Muscle of back (tissue), 11 donors: ENCODE data around the gene LRRTM4. TPM values are rescaled to one million over a fixed set of nuclear protein-coding genes. Genes with fewer than 3 reads are reported as not detected.
"Not testable (repeated sequence)": the region's sequence is repeated elsewhere in the genome, so short reads cannot be mapped to it uniquely, and the experiment has no call there.

Source experiments
- DNase-seq, 3 donors: peaks; one replicate each; pipeline versions ENCODE4 v3.0.0 to v3.0.0-alpha.2; 2013
- polyA plus RNA-seq, 10 donors: library from polyadenylated mRNA; unstranded; fragments of 120-200 nt; gene quantifications; one replicate each; pipeline ENCODE4 v1.2.1, GENCODE V29; 2013; ENCODE audit not compliant: insufficient read length in 10 of 10

Gene LRRTM4
- polyA plus RNA-seq, 10 donors, result 0.20 to 1.8 (median 0.49) TPM

- DNase-seq, result no peak
Measured at GRCh38 chr2:77169426-77169825, 352.8 kb downstream of the LRRTM4 start.

- DNase-seq, result not testable (repeated sequence)
Measured at GRCh38 chr2:77164021-77164420, 358.2 kb downstream of the LRRTM4 start.

DNA sequence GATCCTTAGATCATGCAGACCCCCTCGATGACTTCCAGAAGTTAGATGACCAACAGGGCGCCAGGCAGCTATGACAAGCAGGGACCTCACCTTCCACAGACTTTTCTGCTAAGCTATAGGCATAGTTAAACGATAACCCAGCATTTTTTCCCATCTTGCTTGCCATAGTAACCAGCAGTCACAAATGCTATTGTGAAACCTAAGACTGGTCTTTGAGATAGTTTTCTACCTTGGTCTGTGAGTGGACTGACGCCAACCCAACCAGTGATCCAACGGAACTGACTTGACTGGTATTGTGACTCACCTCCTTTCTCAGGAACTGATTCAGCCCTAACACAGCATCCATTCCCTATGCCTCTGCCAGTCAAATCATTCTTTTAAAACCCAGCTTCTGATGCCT is 361.2 kb downstream of the LRRTM4 start:
- no peak for DNase-seq

GRCh38 chr2:77156599-77156998 is 365.6 kb downstream of the LRRTM4 start:
- no peak for DNase-seq

DNA sequence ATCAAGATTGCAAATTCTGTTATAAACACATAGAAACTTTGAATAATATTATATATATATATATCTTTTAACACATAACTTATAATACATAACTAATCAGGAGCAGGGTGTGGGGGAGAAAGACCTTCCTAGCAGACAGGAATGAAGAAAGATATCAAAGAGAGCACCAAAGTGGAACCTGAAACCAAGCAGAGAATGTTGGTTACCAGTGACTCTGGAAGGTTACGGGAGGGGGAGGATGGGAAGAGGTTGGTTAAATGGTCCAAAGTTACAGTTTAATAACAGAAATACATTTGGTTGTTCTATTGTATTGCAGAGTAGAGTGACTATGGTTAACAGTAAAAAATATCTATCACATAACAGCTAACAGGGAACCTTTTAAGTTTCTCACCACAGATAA is 366.7 kb downstream of the LRRTM4 start:
- DNase-seq, result no peak

DNA sequence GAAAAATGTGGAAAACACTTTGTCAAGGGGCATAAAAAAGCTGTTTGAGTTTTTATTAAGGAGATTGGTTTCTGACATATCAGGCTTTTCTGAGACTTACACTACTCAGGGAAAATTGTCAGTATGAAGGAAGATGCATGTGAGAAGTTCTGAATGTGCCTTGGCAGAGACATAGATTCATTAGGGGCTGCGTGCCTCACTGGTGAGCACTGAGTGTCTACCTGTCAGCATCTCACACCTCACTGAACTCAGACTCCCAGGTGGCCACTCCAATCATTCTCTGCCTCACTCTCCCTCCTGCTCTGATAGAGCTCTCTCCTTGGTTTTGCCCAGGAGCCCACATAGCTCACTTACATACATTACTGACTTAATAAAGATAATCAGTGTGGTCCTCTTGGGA is 372.6 kb downstream of the LRRTM4 start:
- DNase-seq, result no peak

DNA sequence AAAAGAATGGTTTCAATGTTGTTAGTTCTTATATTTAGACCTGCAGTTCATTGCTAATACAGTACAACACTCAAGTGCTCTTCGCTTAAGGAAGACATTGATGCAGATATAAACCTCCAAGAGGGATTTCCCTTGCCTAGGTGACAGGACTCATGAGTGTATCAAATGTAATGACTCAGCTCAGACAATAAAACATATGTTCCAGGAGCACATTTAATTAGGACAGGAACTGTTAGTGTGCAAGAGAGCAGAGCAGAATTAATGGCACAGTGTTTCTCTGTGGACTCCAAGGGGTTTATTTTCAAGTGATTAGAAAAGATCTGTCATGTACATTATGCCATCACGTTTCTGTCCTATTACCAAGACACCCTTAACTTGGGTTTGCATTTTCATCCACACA is 375.0 kb downstream of the LRRTM4 start:
- no peak for DNase-seq

DNA sequence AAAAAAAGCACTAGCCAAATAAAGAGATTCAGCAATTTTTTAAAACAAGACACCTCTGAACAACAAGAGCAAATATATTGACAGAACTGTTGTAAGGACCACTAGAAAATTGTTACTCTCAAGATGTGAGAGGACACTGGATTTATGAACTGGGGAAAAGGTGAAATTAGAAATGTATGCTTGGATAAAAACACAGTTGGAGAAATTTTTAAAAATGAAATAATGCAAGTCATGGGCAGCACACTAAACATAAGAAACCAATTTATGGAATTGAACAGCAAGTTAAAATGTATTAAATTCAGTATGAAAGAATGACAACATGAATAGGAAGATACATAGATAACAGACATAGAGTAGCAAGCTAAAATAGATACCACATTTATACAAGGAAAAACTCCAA is 377.4 kb downstream of the LRRTM4 start:
- no peak for DNase-seq

DNA sequence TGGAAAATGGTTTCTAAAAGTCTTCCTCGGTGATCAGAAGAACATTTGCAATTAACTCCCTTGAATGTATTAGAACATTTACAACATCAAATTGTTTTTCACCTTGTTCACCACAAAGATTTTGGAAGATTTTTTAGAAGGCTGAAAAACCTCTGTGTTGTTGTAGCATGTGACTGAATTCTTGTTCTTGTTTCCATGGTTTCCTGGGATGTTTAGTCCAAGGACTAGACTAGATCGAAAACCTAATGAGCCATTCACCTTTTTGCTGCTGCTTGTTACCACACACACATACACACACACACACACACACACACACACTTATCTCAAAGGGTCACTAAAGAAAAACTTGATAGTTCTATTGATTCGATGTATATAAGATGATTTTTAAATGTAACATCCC is 380.0 kb downstream of the LRRTM4 start:
- no peak for DNase-seq

DNA sequence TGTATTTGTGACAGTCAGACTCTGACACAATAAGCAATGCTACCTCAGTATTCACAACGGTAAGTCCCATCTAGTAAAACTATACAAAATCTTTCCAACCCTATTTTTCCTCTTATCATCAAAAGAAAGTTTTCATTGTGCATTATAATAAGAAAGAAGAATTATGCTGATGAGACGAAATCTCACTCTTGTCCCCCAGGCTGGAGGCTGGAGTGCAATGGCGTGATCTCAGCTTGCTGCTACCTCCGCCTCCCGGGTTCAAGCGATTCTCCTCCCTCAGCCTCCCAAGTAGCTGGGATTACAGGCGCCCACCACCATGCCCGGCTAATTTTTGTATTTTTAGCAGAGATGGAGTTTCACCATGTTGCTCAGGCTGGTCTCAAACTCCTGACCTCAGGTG is 393.7 kb downstream of the LRRTM4 start:
- not testable (repeated sequence) for DNase-seq

- DNase-seq, result no peak
Measured at GRCh38 chr2:77127345-77127744, 394.8 kb downstream of the LRRTM4 start.

DNA sequence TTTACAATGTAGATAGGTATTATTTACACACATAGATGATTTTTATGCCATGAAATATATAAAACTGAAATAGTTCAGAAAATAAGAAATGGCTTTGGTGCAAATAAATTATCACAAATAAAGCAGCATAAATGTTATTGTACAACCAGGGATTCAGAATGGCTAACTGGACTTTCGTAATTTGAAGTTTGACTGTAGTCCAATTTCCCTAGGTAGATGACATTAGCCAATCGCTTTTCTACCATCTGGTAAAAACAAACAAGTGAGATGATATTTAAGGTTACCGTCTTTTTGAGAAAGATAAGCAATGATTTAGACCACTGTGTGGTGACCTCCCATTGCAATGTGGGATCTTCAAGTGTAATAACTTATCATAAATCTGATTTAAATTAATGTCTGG is 400.7 kb downstream of the LRRTM4 start:
- no peak for DNase-seq

DNA sequence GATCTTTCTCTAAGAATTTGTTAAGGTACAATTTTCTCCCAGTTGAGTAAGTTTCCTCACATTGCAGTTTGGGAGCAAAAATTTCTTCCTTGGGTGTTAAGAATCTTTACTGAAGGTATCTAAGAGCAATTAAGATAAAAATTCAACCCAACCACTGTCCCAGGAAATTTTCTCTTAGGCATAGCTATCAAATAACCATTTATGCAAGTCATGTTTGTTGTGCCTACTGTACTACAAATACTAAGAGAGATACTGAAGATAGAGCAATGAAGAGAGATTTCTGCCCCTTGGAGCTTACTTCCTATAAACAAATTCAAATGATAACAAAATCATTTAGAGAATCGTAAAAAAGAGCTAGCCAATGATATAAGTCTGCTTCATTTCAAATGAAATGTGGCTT is 402.8 kb downstream of the LRRTM4 start:
- no peak for DNase-seq

DNA sequence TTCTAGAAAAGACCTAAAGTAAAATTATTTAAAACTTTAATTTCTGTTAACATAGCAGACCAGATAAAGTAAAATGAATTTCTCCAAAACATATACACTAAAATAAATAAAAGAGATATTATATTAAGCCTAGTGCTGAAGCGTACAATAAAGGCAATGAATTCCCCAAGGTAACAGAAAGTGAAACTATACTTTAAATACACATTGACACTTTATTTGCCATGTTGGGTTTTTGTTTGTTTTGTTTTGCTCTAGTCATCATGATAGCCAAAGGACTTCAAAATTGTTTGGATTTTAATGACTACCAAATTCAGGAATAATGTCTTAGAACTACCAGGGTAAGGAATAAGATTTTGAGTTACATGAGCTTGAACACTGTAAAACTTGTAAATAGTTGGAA is 413.3 kb downstream of the LRRTM4 start:
- DNase-seq, result no peak

- no peak for DNase-seq
Measured at GRCh38 chr2:77105008-77105407, 417.2 kb downstream of the LRRTM4 start.

DNA sequence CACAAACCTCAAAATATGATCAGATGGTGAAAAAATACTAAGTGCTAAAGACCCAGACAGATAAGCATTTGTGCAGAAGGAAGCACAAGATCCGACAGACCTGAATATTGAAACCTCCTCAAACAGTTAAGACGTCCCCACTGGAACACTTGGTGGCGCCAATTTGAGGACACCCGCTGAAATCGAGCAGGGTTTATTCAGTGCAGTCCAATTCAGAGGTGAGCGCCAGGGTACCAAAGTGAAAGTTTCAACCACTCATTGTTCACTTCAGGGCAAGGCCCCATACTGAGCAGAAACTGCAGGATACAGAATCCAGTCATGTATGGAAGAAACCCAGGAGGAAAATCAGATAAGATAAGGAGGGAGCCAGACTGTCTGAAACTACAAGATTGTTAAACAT is 417.6 kb downstream of the LRRTM4 start:
- no peak for DNase-seq

DNA sequence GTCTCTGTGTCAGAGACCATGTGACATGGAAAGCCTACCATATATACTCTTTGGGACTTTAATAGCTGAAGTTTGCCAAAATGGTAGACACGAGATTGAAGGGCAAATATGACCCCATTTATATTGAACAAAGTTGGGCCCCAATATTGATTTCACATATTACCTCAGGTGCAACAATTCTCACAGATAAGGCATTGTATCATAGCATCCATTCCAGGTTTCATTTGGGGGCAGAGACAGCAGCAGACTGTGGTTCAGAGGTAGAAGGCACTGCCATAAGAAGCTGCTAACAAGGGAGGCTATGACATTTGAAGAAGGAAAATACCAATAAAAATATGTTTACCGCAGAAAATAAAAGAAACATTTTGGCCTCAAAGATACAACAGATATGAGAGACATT is 419.2 kb downstream of the LRRTM4 start:
- no peak for DNase-seq

- DNase-seq, result no peak
Measured at GRCh38 chr2:77101796-77102452, 420.3 kb downstream of the LRRTM4 start.

DNA sequence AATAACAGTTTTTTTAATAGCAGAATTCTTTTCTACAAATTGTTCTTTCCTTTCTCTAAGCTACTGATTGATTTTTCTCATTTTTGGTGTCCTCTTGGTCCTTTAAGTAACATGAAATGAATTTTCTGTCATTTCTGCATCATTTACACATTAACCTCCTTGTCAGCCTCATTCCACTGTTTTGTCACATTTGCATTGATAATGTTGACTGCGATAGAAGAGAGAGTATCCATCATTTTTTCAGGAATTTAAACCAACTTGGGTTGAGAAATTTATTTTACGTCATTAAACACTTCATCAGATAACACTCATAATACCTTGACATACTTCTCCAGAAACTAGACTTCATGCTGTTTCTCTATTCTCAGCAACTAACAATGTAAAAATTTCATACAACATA is 422.2 kb downstream of the LRRTM4 start:
- DNase-seq, result no peak

GRCh38 chr2:77095525-77095924 is 426.7 kb downstream of the LRRTM4 start:
- not testable (repeated sequence) for DNase-seq

DNA sequence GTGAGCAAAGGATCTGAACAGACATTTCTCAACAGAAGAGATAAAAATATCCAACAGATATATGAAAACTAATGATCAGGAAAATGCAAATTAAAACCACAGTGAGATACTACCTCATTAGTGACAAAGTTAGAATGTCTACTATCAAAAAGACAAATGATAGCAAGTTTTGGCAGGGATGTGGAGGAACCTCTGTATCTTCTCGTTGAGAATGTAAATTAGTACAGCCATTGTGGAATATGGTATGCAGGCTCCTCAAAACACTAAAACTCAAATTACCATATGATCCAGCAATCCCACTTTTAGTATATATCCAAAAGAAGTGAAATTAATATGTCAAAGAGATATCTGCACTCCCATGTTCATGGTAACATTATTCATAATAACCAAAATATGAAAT is 427.1 kb downstream of the LRRTM4 start:
- no peak for DNase-seq

- DNase-seq, result not testable (repeated sequence)
Measured at GRCh38 chr2:77088424-77088823, 433.8 kb downstream of the LRRTM4 start.

DNA sequence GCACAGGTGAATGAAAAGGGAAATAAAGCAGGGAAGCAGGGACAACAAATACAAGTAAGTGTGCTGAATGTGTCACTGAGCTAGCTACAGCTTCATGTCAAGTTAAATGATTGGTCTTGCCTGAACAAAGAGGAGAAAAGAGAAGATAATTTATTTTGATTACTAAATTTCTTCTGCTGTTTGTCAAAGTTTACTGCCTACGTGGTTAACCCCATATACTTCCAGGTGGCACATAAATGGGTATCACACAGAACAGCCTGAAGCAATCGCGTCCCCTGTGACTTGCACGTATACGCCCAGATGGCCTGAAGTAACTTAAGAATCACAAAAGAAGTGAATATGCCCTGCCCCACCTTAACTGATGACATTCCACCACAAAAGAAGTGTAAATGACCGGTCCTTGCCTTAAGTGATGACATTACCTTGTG is 434.2 kb downstream of the LRRTM4 start:
- DNase-seq, result no peak

GRCh38 chr2:77086478-77086877 is 435.7 kb downstream of the LRRTM4 start:
- no peak for DNase-seq
